ENCODE data around the gene ANKRD1. TPM values are rescaled to one million over a fixed set of nuclear protein-coding genes. Genes with fewer than 3 reads are reported as not detected.

ANKRD1 gene
- total RNA-seq, 1 experiment from 2014 or later: 0.11 TPM

DNA sequence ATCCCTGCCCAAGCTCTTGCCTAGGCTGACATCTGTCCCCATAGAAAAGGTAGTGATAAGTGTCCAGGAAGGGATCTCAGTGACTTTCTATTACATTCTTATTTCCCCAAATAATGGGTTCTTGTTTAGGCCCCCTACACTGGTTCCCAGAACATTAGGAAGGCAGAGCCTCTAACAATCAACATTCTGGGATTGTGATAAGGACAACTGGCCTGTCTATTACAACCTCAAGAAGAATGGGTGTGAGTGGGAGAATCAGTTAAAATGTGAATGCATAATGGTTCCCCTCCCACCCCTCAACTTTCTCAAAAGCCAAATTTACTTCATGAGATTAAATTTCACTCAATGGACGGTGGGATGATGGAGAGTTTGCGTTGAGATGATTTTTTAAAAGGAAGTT is 6.4 kb upstream of the ANKRD1 start:
- H3K4me2 ChIP-seq (ENCODE audit: insufficient read depth, insufficient read length, low read length): no peak overlapping the region
- H3K4me3 Mint-ChIP-seq: no peak overlapping the region
- H3K4ac ChIP-seq (ENCODE audit: low read depth, low read length): no peak overlapping the region
- no peak overlapping the region for H2BK5ac ChIP-seq (ENCODE audit: insufficient read length, low read length)
- H3K14ac ChIP-seq (ENCODE audit: insufficient read depth, low read length): no peak overlapping the region
- no peak overlapping the region for H2BK15ac ChIP-seq (ENCODE audit: low read depth, low read length)
- H3K18ac ChIP-seq (ENCODE audit: insufficient read length, low read depth, low read length): no peak overlapping the region
- no peak overlapping the region for H2AK5ac ChIP-seq (ENCODE audit: insufficient read length, low read length)
- peaks cover 77% of the 10 kb centered on the region for H3K27me3 ChIP-seq (ENCODE audit: insufficient read depth, low read length)
- H3K27ac Mint-ChIP-seq: no peak overlapping the region
- WGBS (ENCODE audit: extremely low coverage, insufficient read length, low lambda C conversion rate): no CpG with 5 or more reads among the region's 2 CpGs
- H3K27me3 Mint-ChIP-seq (ENCODE audit: low read depth): peaks cover 100% of the 10 kb centered on the region
- DNase-seq: no peak
- H3K27ac ChIP-seq (ENCODE audit: insufficient read length, low read depth, low read length): no peak overlapping the region
- H4K91ac ChIP-seq (ENCODE audit: insufficient read length, low read depth, low read length): no peak overlapping the region
- H3K9ac ChIP-seq (ENCODE audit: extremely low read depth, insufficient read length, low read length): no peak overlapping the region
- H2BK12ac ChIP-seq (ENCODE audit: insufficient read length, low read depth, low read length): no peak overlapping the region
- no peak overlapping the region for H2BK120ac ChIP-seq (ENCODE audit: low read depth, low read length, poor library complexity, severe bottlenecking)
- no peak overlapping the region for H3K56ac ChIP-seq (ENCODE audit: insufficient read length, low read depth, low read length)
- H2BK20ac ChIP-seq (ENCODE audit: low read depth, low read length, poor library complexity, severe bottlenecking): no peak overlapping the region
- H3K23ac ChIP-seq (ENCODE audit: insufficient read length, low read depth, low read length): no peak overlapping the region
- no peak overlapping the region for H4K8ac ChIP-seq (replicated peaks; ENCODE audit: insufficient read length, low read depth, low read length)
- no peaks in the 10 kb centered on the region; a peak in 1 of 7 replicates for H3K36me3 Mint-ChIP-seq (ENCODE audit: insufficient read depth in 1 of 3, low read depth in 3 of 3)
- H3K79me2 ChIP-seq (ENCODE audit: insufficient read depth, low read length): no peaks in the 10 kb centered on the region
- H3K9me3 ChIP-seq (ENCODE audit: control insufficient read depth, low read depth, low read length): no peaks in the 10 kb centered on the region
- no peak overlapping the region for H2AFZ ChIP-seq (ENCODE audit: low read length)
- no peaks in the 10 kb centered on the region for H3K23me2 ChIP-seq (ENCODE audit: insufficient read length, low read depth, low read length, poor library complexity, severe bottlenecking)
- TF ChIP-seq, protein P1, sequence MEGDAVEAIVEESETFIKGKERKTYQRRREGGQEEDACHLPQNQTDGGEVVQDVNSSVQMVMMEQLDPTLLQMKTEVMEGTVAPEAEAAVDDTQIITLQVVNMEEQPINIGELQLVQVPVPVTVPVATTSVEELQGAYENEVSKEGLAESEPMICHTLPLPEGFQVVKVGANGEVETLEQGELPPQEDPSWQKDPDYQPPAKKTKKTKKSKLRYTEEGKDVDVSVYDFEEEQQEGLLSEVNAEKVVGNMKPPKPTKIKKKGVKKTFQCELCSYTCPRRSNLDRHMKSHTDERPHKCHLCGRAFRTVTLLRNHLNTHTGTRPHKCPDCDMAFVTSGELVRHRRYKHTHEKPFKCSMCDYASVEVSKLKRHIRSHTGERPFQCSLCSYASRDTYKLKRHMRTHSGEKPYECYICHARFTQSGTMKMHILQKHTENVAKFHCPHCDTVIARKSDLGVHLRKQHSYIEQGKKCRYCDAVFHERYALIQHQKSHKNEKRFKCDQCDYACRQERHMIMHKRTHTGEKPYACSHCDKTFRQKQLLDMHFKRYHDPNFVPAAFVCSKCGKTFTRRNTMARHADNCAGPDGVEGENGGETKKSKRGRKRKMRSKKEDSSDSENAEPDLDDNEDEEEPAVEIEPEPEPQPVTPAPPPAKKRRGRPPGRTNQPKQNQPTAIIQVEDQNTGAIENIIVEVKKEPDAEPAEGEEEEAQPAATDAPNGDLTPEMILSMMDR (conservative IDR thresholded peaks at IDR 0.05): no peak
- no peaks in the 10 kb centered on the region for H4K20me1 ChIP-seq (ENCODE audit: control insufficient read depth, insufficient read depth, insufficient read length)
- peaks cover 4% of the 10 kb centered on the region; the same call in 1 of the 2 replicates for H3K4me1 ChIP-seq (ENCODE audit: insufficient read depth, low read length)
- no peak overlapping the region for H4K5ac ChIP-seq (ENCODE audit: insufficient read length, low read depth, low read length)
- no peaks in the 10 kb centered on the region for H3K79me1 ChIP-seq (ENCODE audit: insufficient read depth, low read depth, low read length, poor library complexity, severe bottlenecking)
- H3T11ph ChIP-seq (ENCODE audit: low read length): no peak overlapping the region
- H3K4me1 Mint-ChIP-seq: peaks cover 43 to 56% of the 10 kb centered on the region in 2 experiments
- H3K9me3 Mint-ChIP-seq: peaks cover 3 to 13% of the 10 kb centered on the region in 2 experiments; a peak in 2 of 5 replicates
